HCT116 (cell line): ENCODE data around the gene CFAP99.

ENCODE experiments used
- CTCF ChIP-seq, 3 experiments: fragments of 200-600 bp in 1 of 3; sonication (generic) in 1 of 3; IDR thresholded peaks in 2 of 3; conservative IDR thresholded peaks in 1 of 3; 2 replicates each; pipeline ENCODE4 v1.5.1; 2012 to 2017; ENCODE audit warnings: low read depth in 2 of 3, low read length in 2 of 3, antibody characterized with exemption in 1 of 3, borderline replicate concordance in 1 of 3, control low read depth in 1 of 3, mild to moderate bottlenecking in 1 of 3, mixed read lengths in 1 of 3, mixed run types in 1 of 3, moderate library complexity in 1 of 3; ENCODE audit not compliant: insufficient read depth in 1 of 3
- EZH2phosphoT487 ChIP-seq: fragments of 200-600 bp; IDR thresholded peaks from 2 replicates; pipeline ENCODE4 v1.6.1; 2018; ENCODE audit warnings: antibody characterized with exemption, borderline replicate concordance
- POLR2AphosphoS5 ChIP-seq: IDR thresholded peaks from 2 replicates; pipeline ENCODE4 v1.6.1; 2011; ENCODE audit warnings: mild to moderate bottlenecking, low read depth, low read length, moderate library complexity
- SIN3A ChIP-seq: IDR thresholded peaks from 2 replicates; pipeline ENCODE4 v1.6.1; 2012; ENCODE audit warnings: low read depth
- SP1 ChIP-seq: IDR thresholded peaks from 2 replicates; pipeline ENCODE4 v1.6.1; 2012; ENCODE audit warnings: low read depth
- SRF ChIP-seq: IDR thresholded peaks from 2 replicates; pipeline ENCODE4 v1.6.1; 2012; ENCODE audit warnings: low read depth
- ZBTB33 ChIP-seq: IDR thresholded peaks from 2 replicates; pipeline ENCODE4 v1.6.1; 2011; ENCODE audit warnings: mild to moderate bottlenecking, low read length, moderate library complexity; ENCODE audit not compliant: insufficient replicate concordance; ENCODE audit errors: extremely low read depth
- TF ChIP-seq, protein P1 (sequence below): IDR thresholded peaks from 2 replicates; pipeline ENCODE4 v1.6.1; 2012; ENCODE audit warnings: low read depth
- TF ChIP-seq, protein P2 (sequence below): IDR thresholded peaks from 2 replicates; pipeline ENCODE4 v1.6.1; 2012

DNA sequence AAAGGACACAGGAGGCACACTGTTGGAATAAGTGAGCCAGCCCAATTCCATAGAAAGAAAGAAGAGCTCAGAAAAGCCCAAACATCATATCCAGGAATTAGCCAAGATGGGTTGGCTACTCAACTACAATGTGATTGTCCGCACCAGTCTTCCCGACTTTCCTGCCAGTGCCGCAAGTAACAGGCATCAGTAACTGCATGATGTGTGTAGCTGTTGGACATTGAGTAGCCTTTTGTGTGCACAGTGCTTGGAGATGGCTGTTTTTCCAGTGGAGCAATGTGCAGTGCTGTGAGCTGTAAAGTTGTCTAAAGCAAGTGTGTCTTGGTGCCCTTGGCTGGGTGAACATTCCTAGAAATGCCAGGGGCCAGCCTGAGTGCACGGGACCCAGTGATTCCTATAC lies 88.5 kb downstream of the CFAP99 start:
- TF ChIP-seq CTCF (IDR thresholded peaks at IDR 0.05 in 2 of 3, conservative IDR thresholded peaks at IDR 0.05 in 1 of 3; ENCODE audit: borderline replicate concordance in 1 of 3, insufficient read depth in 1 of 3, low read depth in 2 of 3, low read length in 2 of 3), result no peak
- no peak for TF ChIP-seq POLR2AphosphoS5
- TF ChIP-seq, protein P1, sequence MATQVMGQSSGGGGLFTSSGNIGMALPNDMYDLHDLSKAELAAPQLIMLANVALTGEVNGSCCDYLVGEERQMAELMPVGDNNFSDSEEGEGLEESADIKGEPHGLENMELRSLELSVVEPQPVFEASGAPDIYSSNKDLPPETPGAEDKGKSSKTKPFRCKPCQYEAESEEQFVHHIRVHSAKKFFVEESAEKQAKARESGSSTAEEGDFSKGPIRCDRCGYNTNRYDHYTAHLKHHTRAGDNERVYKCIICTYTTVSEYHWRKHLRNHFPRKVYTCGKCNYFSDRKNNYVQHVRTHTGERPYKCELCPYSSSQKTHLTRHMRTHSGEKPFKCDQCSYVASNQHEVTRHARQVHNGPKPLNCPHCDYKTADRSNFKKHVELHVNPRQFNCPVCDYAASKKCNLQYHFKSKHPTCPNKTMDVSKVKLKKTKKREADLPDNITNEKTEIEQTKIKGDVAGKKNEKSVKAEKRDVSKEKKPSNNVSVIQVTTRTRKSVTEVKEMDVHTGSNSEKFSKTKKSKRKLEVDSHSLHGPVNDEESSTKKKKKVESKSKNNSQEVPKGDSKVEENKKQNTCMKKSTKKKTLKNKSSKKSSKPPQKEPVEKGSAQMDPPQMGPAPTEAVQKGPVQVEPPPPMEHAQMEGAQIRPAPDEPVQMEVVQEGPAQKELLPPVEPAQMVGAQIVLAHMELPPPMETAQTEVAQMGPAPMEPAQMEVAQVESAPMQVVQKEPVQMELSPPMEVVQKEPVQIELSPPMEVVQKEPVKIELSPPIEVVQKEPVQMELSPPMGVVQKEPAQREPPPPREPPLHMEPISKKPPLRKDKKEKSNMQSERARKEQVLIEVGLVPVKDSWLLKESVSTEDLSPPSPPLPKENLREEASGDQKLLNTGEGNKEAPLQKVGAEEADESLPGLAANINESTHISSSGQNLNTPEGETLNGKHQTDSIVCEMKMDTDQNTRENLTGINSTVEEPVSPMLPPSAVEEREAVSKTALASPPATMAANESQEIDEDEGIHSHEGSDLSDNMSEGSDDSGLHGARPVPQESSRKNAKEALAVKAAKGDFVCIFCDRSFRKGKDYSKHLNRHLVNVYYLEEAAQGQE, result no peak
- no peak for TF ChIP-seq SIN3A
- no peak for TF ChIP-seq EZH2phosphoT487
- TF ChIP-seq ZBTB33, result no peak
- TF ChIP-seq SRF, result no peak
- TF ChIP-seq, protein P2, sequence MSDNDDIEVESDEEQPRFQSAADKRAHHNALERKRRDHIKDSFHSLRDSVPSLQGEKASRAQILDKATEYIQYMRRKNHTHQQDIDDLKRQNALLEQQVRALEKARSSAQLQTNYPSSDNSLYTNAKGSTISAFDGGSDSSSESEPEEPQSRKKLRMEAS, result no peak
- TF ChIP-seq SP1, result no peak
